Stimulated activated CD4-positive, alpha-beta T cell treated with anti-CD3 and anti-CD28 coated beads, Interleukin-15, amount 100 ng/mL, for 24 hours (primary cell): Measurements from ENCODE around the gene RXRG.

Experiments used
- DNase-seq: peaks from one replicate; pipeline ENCODE4 v3.0.0-alpha.2; 2020

The RXRG gene

DNA sequence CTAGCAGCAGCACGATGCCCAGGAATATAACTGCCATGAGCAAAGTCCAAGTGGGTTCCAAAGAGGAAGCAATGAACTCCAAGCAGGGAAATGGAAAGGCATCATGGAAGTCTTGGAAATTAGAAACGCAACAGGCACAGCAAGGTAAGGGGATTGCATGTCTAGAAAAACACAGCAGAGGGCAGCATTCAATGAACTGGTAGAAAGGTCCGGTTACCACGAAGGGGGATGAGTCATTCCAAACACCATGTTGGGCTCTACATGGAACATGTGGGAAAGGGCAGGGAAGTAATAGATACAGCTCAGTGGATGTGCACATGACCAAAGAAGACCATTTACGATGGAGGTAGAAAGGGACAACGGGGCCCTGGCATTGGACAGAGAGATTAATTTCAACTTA is 36.4 kb downstream of the RXRG start:
- peak; percentile 23 for DNase-seq

DNA sequence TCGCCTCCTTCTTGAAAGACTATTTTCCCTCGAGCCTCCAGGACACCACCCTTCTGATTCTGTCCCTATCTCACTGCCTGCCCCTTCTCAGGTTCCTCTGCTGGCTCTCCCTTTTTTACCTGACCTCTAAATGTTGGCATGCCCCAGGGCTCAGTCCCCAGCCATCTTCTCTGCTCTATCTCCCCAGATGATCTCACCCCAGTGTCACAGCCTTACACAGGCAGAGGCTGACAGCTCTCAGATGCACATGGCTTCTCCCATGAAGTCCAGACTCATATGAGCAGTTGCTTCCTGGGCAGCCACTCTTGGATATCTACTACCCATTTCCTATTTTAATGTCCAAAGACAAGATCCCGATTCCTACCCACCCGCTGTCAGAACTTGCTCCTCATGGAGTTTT is 37.5 kb downstream of the RXRG start:
- DNase-seq: no peak

GRCh38 chr1:165403835-165404482 is 41.0 kb downstream of the RXRG start:
- peak; percentile 39 for DNase-seq

DNA sequence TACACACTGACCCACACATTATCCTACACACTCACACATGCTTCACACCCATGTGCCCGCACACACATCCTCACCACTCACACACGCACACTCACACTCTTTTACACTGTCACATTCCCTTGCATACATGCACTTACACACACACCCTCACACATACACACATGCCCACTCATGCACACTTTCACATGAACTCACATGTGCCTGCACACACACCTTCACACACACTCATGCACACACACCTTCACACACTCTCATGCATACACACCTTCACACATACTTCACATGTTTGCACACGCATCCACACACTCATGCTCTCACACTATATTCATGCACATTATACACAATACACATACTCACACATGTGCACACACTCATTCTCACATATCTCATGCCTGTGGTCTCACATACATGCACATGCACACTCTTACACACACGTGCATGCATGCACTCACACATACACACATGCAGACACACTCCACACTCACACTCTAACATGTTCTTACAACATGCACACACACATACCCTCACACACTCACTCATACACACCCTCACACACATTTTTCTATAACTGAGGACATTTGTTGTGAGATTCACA is 42.3 kb downstream of the RXRG start:
- no peak for DNase-seq

GRCh38 chr1:165397944-165398343 is 47.0 kb downstream of the RXRG start:
- DNase-seq: peak; percentile 17

GRCh38 chr1:165395901-165396300 is 49.0 kb downstream of the RXRG start:
- no peak for DNase-seq

DNA sequence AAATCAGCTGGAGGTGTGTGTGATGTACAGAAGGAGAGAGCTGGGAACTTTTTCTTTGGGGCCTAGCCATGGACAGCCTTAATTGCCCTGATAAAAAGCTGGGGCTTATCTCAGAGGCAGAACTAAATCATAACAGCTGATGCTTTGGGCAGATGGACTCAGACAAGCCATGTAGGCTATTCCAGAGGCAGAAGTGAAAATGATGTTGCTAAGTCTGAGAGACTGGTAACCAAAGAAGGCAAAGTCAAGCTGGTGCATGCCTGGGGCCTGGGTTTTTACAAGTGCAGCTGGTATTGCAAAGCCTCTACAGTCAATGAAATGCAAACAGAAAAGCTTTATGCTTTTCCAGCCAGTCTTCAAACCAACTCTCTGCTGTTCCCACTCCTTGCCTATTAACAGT is 49.4 kb downstream of the RXRG start:
- DNase-seq: no peak

DNA sequence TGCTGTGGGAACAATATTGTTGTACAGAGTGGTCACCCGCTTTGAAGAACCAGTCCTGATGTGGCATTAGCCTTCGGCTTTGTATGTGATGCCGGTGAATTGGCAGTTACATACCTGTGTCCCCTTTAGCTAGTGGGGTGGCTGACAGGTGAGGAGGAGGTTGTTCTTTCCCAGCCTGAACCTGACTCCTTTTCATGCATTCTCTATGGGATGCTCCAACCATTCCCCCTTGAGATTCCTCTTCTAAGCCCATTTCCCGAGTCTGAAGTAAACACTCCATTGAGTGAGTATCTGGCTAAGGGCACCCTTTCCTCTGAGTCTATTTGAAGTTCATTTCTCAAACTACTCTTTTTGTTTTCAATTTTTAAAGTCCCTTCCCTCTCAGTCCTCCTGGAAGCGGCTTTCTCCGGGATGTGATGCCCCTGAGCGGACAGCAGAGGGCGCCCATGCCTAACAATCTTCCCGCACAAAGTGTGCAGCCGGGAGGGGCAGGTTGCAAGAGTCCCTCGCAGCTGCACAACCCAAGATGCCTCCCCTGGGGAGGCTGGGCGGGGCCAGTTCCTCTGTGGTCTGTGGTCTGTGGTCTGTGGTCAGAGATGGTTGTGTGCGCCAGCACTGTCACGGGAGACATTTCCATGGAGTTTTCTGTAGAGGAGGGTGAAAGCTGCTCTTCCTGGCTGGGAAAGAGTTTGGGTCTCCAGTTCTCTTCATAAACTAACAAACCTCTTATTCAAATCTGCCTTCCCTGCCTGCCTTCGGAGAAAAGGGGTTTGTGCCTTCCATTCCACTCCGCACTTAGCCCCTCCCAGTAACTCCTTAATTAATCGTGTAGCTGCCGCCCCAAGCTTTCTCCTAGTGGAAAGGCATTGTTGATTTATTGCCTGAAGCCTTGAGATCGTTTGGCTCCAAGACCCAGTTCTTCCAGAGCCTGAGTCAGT is 52.0 kb downstream of the RXRG start:
- peak; percentile 90 for DNase-seq

DNA sequence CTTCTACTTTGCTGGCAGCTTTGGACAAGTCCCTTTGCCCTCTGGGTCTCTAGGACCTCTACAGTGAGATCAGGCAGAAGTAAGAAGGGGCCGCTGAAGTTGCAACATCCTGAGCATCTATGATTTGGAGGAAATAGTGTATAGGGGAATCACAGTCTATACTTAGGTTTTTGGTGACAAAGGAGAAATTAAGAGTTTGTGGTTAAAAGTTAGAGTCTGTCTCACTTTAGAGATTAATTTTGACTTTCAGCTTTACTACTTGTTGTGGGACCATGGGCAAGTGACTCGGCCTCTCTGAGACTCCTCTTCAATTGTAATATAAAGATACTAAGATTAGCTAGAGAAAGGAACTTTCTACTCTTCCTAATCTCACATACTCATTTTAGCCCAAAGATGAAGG is 55.3 kb downstream of the RXRG start:
- no peak for DNase-seq

- DNase-seq: no peak
Measured at GRCh38 chr1:165387961-165388360, 57.0 kb downstream of the RXRG start.

DNA sequence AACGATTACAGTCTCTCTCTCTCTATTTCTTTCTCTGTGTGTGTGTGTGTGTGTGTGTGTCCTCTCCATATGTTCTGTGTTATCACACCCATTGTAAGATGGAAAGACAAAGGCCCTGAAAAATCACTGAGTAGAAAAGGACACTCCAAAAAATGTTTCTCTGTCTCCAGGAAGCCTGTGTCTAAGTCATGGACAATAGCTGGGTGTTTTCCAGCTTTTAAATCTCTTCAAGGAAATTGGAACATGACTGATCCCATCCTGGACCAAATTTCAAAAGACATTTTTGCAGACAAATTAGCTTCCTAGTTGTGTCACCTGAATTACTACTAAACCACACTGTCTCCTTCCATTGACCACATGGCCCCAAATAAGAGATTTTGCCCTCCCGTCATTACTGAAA is 57.4 kb downstream of the RXRG start:
- no peak for DNase-seq

- no peak for DNase-seq
Measured at GRCh38 chr1:165383599-165384405, 61.1 kb downstream of the RXRG start.

DNA sequence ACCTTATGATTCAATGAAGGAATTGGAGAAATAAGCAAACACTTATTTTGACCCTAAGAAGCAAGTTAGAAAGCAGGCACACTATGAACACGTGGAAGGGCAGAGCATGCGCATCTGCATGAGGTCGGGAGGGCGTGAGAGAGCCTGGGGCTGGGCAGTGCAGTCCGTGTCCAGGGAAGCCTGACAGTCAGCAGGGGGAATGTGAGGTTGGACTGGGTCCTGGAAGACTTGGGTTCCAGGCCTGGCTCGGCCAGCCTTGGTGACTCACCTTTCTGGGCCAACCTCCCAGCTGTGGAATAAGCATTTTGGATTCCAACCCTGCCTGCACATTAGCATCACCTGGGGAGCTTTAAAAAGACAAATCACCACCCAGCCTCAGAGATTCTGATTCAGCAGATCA is 61.9 kb downstream of the RXRG start:
- DNase-seq: no peak

DNA sequence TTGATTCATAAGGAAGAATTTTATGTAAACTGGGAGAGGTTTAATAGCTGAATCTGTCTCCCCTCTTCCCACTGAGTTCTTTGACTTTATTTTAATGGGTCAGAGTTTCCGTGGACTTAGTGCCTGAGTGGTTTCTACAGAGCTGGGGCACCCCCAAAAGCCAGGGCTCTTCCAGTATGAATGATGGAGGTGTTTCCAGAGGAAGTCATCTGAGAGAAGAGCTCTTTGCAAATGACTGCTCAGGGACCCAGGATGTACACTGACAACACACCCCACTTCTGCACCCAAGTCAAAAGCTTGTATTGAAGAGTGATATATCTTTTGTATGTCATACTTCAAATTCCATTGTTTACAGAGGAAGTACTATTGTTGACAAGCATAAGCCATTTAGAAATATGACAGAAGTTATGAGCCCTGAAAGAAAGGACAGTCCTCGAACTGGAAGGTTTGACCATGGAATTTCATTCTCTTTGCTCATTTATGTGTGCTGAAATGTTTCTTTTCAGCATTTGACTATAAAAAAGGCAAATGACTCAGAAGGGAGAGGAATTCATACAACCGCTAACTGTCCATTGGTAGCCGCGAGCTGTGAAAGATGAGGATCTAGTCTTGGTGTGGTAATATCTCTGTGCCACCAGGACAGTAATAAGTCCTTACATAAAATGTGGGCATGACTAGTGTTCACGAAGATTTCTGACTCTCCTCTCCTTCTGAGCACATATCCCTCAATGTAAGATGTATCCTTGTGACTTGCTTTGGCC is 63.0 kb downstream of the RXRG start:
- DNase-seq: no peak

DNA sequence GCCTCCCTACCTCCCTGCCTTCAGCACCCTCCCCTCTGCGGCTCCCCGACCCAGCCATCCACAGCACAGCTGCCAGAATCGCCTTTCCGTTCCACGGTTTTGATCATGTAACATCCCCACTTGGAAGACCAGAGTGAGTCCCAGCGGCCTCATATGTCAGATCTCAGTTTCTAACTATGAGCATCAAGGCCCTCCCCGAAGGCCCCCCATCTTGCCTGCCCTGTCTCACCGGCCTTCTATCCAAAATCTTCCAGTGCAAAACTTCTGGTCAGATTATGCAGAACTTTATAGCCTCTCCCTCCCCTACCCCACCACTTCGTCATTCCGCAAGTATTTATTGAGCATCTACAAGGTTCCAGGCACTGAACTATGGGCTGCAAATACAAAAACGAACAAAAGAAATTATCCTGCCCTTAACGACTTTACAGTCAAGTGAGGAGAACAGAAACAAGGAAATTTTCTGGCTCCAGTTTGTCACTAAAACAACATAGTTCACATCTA is 68.1 kb downstream of the RXRG start:
- DNase-seq: no peak

GRCh38 chr1:165376041-165376810 is 68.7 kb downstream of the RXRG start:
- peak; percentile 50 for DNase-seq

- DNase-seq: no peak
Measured at GRCh38 chr1:165375623-165376022, 69.3 kb downstream of the RXRG start.

GRCh38 chr1:165371588-165372225 is 73.2 kb downstream of the RXRG start:
- DNase-seq: no peak

DNA sequence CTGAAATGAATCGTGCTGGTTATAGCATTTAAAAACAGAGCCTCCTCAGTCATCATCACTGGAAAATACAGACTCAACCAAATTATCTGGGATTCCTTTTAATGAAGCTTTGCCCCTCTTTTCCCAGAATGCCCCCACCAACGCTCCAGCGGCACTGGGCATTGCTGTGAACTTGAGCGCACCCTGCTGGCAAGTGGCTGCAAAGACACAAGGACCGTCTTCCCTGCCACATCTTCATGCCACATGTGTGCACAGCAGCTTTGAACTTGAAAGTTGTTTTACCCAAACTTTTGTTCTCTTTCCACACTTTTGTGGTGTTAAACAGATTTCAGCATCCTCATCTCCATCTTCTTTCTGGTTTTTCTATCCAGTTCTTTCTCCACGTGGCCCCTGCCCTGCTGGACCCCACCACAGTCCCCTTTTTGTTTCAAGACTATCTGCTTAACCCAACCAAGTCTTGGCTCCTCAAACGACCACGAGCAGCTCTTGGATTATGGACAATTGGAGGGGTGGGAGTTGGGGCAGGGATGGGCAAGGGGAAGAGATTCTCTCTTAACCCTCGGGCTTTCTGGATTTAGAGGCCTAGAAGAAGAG is 75.6 kb downstream of the RXRG start:
- peak; percentile 68 for DNase-seq

GRCh38 chr1:165367375-165367993 is 77.4 kb downstream of the RXRG start:
- DNase-seq: peak; percentile 86
